HG03558 (cell line): Measurements from ENCODE around the gene POLD1.

Experiments
- ATAC-seq: cut with Tn5 transposase; IDR thresholded peaks from one replicate; pipeline ENCODE4 v1.9.1; 2021; ENCODE audit warnings: moderate number of reproducible peaks; ENCODE audit not compliant: unreplicated experiment; ENCODE audit errors: extremely low read depth

The POLD1 gene

GRCh38 chr19:50415661-50416033 is 31.5 kb downstream of the POLD1 start:
- ATAC-seq: no peak

GRCh38 chr19:50416034-50416977 is 32.2 kb downstream of the POLD1 start:
- no peak for ATAC-seq

GRCh38 chr19:50417111-50418081 is 33.2 kb downstream of the POLD1 start:
- ATAC-seq: no peak

GRCh38 chr19:50418176-50419021 is 34.3 kb downstream of the POLD1 start, which contains the start of gene SPIB:
SPIB (plus strand) TSS chr19:50418938; CDS start chr19:50418963, 25 bp downstream.
- ATAC-seq: no peak

GRCh38 chr19:50419022-50419579 is 35.0 kb downstream of the POLD1 start:
- ATAC-seq: no peak

GRCh38 chr19:50419580-50420035 is 35.5 kb downstream of the POLD1 start:
- ATAC-seq: no peak

GRCh38 chr19:50420127-50420526 is 36.0 kb downstream of the POLD1 start:
- no peak for ATAC-seq

- no peak for ATAC-seq
Observed at GRCh38 chr19:50420808-50421207, 36.7 kb downstream of the POLD1 start.

GRCh38 chr19:50422397-50423278 is 38.5 kb downstream of the POLD1 start:
- ATAC-seq: no peak

- no peak for ATAC-seq
Observed at GRCh38 chr19:50423279-50424113, 39.3 kb downstream of the POLD1 start.

GRCh38 chr19:50425581-50425980 is 41.4 kb downstream of the POLD1 start:
- ATAC-seq: no peak

- no peak for ATAC-seq
Observed at GRCh38 chr19:50427318-50427925, 43.3 kb downstream of the POLD1 start.

- ATAC-seq: no peak
Observed at GRCh38 chr19:50427997-50428425, 43.9 kb downstream of the POLD1 start.

- no peak for ATAC-seq
Observed at GRCh38 chr19:50428772-50429463, 44.8 kb downstream of the POLD1 start.

- no peak for ATAC-seq
Observed at GRCh38 chr19:50430888-50431342, 46.8 kb downstream of the POLD1 start.

- ATAC-seq: no peak
Observed at GRCh38 chr19:50431343-50432220, 47.4 kb downstream of the POLD1 start.
